Epithelial cell of prostate (primary cell): ENCODE data around the gene ITGAD.

ENCODE experiments used
- DNase-seq: peaks from one replicate; pipeline ENCODE4 v3.0.0-alpha.2; 2011; ENCODE audit warnings: low read depth, low spot score
- H3K27ac ChIP-seq: fragments of 450-650 bp; 2 replicates; pipeline ENCODE4 v1.5.1; 2017; ENCODE audit warnings: mild to moderate bottlenecking

ITGAD gene

DNA sequence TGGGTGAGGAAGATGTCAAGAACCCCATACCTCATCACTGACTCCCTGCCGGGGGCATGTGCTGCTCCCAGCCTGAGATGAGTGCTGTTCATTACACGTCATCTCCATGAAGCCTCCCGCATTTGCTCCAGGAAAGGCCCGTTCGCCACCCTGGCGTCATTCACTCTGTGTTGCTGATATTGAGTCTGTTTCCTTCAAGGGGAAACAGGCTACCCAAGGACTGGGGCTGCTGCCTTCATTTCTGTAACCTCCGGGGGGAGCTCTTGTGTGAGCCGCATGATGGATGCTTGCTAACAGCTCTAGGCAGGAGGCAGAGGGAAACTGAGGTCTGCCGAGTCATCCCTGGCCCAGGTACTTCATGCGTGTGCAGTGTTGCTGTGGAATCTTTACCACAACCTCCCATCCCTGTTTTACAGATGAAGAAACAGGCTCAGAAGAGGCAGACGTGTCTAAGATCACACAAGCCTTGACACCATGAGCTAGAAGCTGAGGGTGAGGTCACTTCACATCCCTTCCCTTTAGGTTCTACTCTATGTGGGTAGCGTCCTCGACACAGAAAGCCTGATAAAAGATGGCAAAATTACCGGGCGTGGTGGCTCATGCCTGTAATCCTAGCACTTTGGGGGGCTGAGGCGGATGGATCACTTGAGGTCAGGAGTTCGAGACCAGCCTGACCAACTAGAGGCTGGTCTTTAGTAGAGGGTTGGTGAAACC lies 62.6 kb downstream of the ITGAD start:
- DNase-seq: no peak
- H3K27ac ChIP-seq: peak overlapping the region; percentile 97

DNA sequence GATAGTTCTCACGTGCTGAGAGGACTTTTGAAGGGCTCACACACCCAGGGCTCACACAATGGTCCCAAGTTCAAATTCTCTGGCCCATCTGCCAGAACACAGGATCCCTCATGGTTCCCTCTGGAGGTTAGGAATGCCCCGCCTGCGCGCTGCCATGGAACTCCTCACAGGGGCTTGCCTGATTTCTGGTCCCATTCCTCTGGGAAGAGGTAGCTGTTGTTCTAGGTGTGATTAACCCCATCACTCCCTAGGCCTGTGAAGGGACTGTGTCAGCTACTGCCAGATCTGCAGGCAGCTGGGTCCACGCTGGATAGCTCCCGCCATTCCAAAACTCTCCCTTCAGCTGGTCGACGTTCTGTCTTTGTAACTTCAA lies 63.8 kb downstream of the ITGAD start:
- no peak overlapping the region for H3K27ac ChIP-seq
- DNase-seq: no peak

DNA sequence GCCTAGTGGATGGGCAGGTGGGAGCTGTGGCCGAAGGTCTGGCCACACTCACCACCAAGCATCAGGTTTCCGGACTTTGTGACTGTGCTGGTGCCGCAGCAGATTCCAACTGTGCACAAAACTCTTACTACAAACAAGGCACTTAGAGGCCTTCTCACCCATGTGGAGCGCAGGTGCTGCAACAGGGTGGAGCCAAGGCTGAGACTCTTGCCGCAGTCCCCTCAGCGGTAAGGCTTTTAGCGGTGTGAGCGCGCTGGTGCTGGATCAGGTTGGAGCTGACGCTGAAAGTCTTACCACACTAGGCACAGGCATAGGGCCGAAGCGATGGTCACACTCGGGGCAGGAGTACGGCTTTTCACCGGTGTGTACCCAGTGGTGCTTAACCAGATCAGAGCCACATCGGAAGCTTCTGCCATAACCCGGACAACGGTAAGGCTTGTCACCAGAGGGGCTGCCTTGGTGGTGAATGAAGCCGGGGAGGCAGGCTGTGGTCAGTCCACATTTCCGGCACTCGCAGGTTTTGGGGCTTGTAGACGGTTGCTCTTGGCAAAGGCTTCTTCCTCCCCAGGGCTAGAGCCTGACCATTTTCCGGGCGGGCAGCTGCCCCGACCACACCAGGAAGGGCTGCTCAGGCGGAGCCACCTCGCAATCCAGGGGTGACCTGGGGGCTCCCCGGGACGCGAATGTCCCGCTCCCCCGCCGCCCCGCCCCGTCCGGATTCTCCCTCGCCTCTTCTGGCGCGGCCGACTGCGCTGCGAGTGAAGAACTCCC lies 65.1 kb downstream of the ITGAD start:
- H3K27ac ChIP-seq: peak overlapping the region; percentile 96
- DNase-seq: no peak

DNA sequence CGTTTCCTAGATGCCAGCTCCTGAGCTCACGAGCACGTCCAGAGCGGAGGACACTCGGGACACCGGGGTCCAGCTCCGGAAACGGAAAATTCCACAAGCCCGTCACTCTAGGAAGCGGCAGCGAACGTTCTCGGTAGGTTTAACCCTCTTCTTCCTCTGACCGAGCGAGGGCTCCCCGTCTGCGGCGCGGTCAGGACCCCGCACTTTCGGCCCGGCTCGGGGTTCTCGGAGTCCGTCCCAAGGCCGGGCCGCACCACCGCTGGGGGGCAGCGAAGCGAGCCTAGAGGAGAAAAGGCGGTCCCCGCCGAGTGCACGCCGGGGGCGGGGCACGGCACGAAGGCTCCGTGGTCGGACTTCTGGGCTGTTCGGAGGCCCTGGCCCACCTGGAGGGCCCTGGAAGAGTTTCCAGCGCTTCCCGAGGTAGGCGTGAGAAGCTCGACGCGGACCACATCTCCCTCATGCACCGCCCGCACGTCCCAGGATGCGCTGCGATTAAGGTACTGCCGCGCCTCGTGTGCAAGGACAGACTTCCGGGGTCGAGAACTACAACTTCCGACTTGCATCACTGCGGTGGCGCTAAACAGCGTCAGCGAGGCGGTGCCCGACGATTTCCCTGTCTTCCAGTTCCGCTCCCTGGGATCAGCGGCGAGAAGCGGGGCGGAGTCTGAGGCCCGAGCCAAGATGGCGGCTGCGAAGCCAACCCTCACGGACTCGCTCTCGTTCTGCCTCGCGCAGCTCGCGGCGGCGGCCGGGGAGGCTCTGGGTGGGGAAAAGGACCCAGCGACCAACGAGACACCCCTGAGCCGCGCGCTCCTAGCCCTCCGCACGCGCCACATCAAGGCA lies 65.9 kb downstream of the ITGAD start, which contains the start of gene ARMC5:
TSS of gene ARMC5 (plus strand) at position 658 of the 843 bp plus-strand sequence. CDS start at position 682, 24 bp downstream.
- peak within 1 kb of the TSS; percentile 96 for H3K27ac ChIP-seq
- peak; percentile 94 for DNase-seq

GRCh38 chr16:31459687-31460581 lies 66.8 kb downstream of the ITGAD start:
- peak overlapping the region; percentile 96 for H3K27ac ChIP-seq
- DNase-seq: peak; percentile 91

- no peak for DNase-seq
Observed at GRCh38 chr16:31460582-31461002, 67.5 kb downstream of the ITGAD start.

DNA sequence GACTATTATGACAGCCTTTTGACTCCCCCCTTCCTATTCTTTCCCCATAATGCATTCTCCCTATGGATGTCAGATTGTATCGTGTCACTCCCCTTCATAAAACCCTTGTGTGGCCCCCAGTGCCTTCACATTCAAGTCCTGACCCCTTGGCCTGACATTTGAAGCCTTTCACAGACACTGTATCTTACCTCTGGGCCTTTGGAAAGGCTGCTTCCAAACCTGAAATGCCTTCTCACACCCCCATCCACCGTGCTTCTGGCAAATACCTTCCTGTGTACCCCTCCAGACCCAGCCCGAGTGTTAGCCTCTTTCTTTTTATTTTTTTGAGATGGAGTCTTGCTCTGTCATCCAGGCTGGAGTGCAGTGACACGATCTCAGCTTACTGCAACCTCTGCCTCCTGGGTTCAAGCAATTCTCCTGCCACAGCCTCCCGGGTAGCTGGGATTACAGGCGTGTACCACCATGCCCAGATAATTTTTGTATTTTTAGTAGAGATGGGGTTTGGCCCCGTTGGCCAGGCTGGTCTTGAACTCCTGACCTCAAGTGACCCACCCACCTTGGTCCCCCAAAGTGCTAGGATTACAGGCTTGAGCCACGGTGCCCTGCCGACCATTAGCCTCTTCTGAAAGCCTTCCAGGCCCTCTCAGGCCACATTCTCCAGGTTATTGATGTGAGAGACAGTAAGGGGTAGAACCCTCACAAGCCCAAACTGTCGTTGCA lies 68.2 kb downstream of the ITGAD start:
- H3K27ac ChIP-seq: peak overlapping the region; percentile 96

More at GRCh38 chr16:31460582-31461002, 67.5 kb downstream of the ITGAD start:
- H3K27ac ChIP-seq: peak overlapping the region; percentile 96

DNA sequence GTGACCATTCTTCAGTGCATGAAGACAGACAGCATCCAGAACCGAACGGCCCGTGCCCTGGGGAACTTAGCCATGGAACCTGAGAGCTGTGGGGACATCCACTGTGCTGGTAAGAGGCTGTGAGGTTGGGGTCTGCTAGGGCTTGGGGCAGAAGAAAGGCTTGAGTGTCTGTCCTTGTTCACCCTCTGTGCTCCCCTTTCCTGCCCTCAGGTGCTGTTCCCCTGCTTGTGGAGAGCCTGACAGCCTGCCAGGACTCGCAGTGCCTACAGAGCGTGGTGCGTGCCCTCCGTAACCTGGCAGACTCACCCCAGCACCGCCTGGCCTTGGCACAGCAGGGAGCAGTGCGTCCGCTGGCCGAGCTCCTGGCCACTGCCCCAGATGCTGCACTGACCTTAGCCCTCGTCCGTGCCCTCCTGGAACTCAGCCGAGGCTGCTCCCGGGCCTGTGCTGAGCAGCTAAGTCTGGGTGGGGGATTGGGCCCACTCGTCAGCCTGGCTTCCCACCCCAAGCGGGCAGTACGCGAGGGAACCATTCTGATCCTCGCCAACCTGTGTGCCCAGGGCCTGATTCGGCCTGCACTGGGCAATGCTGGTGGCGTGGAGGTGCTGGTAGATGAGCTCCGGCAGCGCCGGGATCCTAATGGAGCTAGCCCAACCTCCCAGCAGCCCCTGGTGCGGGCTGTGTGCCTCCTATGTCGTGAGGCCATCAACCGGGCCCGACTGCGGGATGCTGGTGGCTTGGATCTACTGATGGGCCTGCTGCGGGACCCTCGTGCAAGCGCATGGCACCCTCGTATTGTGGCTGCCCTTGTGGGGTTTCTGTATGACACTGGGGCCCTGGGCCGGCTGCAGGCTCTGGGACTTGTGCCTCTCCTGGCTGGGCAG lies 69.0 kb downstream of the ITGAD start:
- no peak overlapping the region for H3K27ac ChIP-seq
- no peak for DNase-seq

More for the DNA sequence above, 68.2 kb downstream of the ITGAD start:
- DNase-seq: no peak

DNA sequence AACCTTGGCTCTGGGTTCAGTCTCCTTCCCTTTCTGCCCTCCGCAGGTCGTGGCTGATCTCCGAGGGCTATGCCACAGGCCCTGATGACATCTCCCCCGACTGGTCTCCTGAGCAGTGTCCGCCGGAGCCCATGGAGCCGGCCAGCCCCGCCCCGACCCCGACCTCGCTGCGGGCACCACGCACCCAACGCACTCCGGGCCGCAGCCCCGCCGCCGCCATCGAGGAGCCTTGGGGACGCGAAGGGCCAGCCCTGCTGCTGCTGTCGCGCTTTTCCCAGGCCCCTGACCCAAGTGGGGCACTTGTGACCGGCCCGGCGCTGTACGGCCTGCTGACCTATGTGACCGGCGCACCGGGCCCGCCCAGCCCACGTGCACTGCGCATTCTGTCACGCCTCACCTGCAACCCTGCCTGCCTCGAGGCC lies 71.2 kb downstream of the ITGAD start:
- no peak for DNase-seq
- no peak overlapping the region for H3K27ac ChIP-seq

- no peak overlapping the region for H3K27ac ChIP-seq
- no peak for DNase-seq
Observed at GRCh38 chr16:31464781-31465260, 71.7 kb downstream of the ITGAD start.

GRCh38 chr16:31465788-31466370 lies 72.7 kb downstream of the ITGAD start:
- H3K27ac ChIP-seq: no peak overlapping the region
- no peak for DNase-seq

GRCh38 chr16:31466381-31466841 lies 73.3 kb downstream of the ITGAD start:
- no peak for DNase-seq
- H3K27ac ChIP-seq: no peak overlapping the region

DNA sequence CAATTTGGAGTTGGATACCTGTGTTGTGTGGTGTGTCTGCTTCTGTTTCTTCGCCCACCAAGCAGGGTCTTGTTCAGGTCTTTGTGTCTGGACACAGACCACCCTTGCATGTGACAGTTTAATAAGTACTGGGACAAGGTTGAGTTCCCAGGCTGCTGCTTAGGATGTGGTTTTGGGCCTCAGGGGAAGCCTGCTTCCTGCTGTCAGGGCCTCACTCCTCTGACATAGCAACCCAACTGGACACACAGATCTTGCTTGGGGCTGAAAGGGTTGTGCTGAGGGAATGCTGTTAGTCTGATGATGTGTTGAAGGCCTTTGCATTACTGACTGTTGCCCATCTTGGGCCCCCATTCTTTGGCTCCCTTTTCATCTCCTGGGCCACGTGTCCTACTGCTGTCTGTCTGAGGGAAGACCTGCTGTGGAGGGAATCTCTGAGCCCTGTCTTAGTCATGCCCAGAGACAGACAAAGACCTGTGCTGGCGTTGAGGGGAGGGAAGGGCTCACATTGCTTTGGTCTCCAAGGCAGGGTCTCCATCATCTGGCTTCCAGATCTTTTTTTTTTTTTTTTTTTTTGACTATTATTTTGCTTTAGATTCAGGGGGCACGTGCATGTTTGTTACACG lies 74.1 kb downstream of the ITGAD start:
- no peak overlapping the region for H3K27ac ChIP-seq
- DNase-seq: no peak

DNA sequence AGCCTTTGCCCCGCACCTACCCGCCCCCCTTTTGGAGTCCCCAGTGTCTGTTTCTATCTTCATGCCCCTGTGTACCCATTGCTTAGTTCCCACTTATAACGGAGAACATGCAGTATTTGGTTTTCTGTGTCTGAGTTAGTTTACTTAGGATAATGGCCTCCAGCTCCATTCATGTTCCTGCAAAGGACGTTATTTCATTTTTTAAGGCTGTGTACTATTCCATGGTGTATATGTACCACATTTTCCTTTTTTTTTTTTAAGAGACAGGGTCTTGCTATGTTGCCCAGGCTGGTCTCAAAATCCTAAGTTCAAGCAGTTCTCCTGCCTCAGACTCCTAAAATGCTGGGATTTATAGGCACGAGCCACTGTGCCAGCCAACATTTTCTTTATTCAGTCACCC lies 74.7 kb downstream of the ITGAD start:
- DNase-seq: no peak
- no peak overlapping the region for H3K27ac ChIP-seq

- H3K27ac ChIP-seq: no peak overlapping the region
- no peak for DNase-seq
Observed at GRCh38 chr16:31470615-31471014, 77.5 kb downstream of the ITGAD start.

DNA sequence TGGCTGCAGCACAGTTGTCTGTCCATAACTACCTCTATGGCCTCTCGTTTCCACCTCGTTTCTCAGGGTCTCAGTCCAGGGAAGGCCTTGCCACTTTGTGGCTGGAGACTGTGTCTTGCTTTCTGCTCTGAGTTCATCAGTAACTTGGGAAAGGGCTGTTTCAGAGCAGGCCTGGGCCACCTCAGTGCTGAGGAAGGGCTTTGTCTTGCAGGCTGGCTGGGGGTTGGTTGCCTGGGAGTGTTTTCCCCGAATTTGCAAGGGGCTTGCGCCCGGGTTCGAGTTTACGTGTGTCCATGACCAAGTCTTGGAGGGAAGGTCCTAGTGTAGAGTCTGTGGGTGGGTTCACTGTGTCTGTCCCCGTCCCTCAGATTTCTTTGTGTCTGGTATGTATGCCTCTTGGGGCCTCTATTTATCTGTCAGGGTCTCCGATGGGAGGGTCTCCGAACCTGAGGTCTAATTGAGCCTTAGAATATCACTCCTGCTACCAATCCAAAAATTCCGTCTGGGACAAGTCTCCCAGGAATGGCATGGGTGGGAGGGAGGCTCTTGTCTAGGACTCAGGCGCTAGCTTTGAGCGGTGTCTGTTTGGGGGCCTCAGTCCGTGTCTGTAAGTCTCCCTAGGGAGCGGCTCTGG lies 78.2 kb downstream of the ITGAD start:
- peak overlapping the region; percentile 70 for H3K27ac ChIP-seq
- no peak for DNase-seq
